Caco-2 (cell line): Measurements from ENCODE around the gene EXOC1L. TPM values are rescaled to one million over a fixed set of nuclear protein-coding genes. Genes with fewer than 3 reads are reported as not detected.

Source experiments
- BruUV-seq: library from RNA; stranded (reverse); fragments of 400-500 nt; replicated peaks from 2 replicates; lab custom pipeline; 2021; lab: Mats Ljungman, UMichigan
- CTCF ChIA-PET: fragments of 300-600 bp; sonication (Branson Sonifier 250); formaldehyde crosslinking; loops from one replicate; lab custom pipeline; 2022; ENCODE audit warnings: antibody characterized with exemption; lab: Charles Lee
- POLR2A ChIA-PET: fragments of 300-600 bp; sonication (Branson Sonifier 250); formaldehyde crosslinking; loops from one replicate; lab custom pipeline; 2022; ENCODE audit warnings: antibody characterized with exemption; lab: Charles Lee
- DNase-seq, 2 experiments: peaks; one replicate each; pipeline versions ENCODE4 v3.0.0 to v3.0.0-alpha.2; 2020 to 2022
- H3K27me3 ChIP-seq: replicated peaks from 2 replicates; pipeline ENCODE4 v1.6.0; 2011; ENCODE audit warnings: low read length; ENCODE audit not compliant: control insufficient read depth, insufficient read depth
- H3K36me3 ChIP-seq: 2 replicates; pipeline ENCODE4 v1.5.1; 2011; ENCODE audit warnings: low read length; ENCODE audit not compliant: control insufficient read depth, insufficient read depth
- H3K4me1 ChIP-seq: fragments of 250-450 bp; sonication (Bioruptor Pico); 2 replicates; pipeline ENCODE4 v1.5.1; 2020; ENCODE audit warnings: mild to moderate bottlenecking
- H3K4me3 ChIP-seq: 2 replicates; pipeline ENCODE4 v1.5.1; 2011; ENCODE audit warnings: low read depth, mild to moderate bottlenecking, control low read depth, low read length
- H3K9me3 ChIP-seq: fragments of 250-450 bp; sonication (Bioruptor Pico); 2 replicates; pipeline ENCODE4 v1.5.1; 2020; ENCODE audit warnings: mild to moderate bottlenecking, moderate library complexity
- H3K27ac Mint-ChIP-seq: one replicate; pipeline ENCODE4 v1.8.0; 2022; ENCODE audit warnings: mixed read lengths; ENCODE audit not compliant: unreplicated experiment
- H3K27me3 Mint-ChIP-seq: one replicate; pipeline ENCODE4 v1.8.0; 2022; ENCODE audit warnings: mixed read lengths; ENCODE audit not compliant: insufficient read depth, unreplicated experiment
- H3K36me3 Mint-ChIP-seq: one replicate; pipeline ENCODE4 v1.8.0; 2022; ENCODE audit warnings: mild to moderate bottlenecking, mixed read lengths; ENCODE audit not compliant: insufficient read depth, unreplicated experiment
- H3K4me1 Mint-ChIP-seq: one replicate; pipeline ENCODE4 v1.8.0; 2022; ENCODE audit warnings: low read depth, mixed read lengths; ENCODE audit not compliant: unreplicated experiment
- H3K4me3 Mint-ChIP-seq: one replicate; pipeline ENCODE4 v1.8.0; 2022; ENCODE audit warnings: mild to moderate bottlenecking, moderate library complexity, mixed read lengths; ENCODE audit not compliant: unreplicated experiment
- H3K9me3 Mint-ChIP-seq: one replicate; pipeline ENCODE4 v1.8.0; 2022; ENCODE audit warnings: mixed read lengths; ENCODE audit not compliant: unreplicated experiment
- intact Hi-C: fragments of 100-400 bp; cut with micrococcal nuclease; formaldehyde crosslinking; loops from one replicate; pipeline ENCODE4 v1.10.0; 2022; ENCODE audit not compliant: unreplicated experiment
- total RNA-seq: library from RNA; stranded (reverse); gene quantifications from 2 replicates; pipeline ENCODE4 v1.2.3, GENCODE V29; 2022
- TF ChIP-seq, protein P1 (sequence below), 2 experiments: fragments of 200-600 bp in 1 of 2; IDR thresholded peaks; 1 replicate in 1 of 2; 2 replicates in 1 of 2; pipeline versions ENCODE4 v1.5.1 to v1.8.0; 2011 to 2022; ENCODE audit warnings: antibody characterized with exemption in 1 of 2, control low read depth in 1 of 2, inconsistent platforms in 1 of 2, low read depth in 1 of 2, low read length in 1 of 2, mild to moderate bottlenecking in 1 of 2, moderate library complexity in 1 of 2; ENCODE audit not compliant: insufficient read depth in 1 of 2, severe bottlenecking in 1 of 2, unreplicated experiment in 1 of 2

EXOC1L gene
- total RNA-seq, 1 experiment from 2014 or later: not detected

DNA sequence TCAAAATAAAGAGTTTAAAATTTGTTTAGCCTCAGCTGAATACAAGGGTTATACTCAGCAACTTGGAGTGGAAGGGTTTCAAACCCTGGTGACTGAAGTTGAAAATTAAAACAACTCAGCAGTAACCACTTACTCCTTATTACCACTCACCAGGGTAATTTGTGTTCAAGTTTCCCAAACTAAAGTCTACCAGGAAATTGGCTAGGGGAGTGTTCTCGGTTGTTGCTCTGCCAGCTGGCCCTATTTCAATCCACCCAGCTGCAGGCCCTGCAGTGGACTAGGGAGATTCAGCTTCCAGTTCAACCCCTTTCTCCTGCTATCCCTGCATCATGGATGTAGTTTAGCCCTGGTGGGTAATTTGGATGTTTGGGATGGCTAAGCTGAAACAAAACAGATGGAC, 37.8 kb upstream of the EXOC1L start:
- no peaks in the 10 kb centered on the region for H3K36me3 Mint-ChIP-seq
- CTCF ChIA-PET: no interaction called here
- intact Hi-C loops: no loop called here

DNA sequence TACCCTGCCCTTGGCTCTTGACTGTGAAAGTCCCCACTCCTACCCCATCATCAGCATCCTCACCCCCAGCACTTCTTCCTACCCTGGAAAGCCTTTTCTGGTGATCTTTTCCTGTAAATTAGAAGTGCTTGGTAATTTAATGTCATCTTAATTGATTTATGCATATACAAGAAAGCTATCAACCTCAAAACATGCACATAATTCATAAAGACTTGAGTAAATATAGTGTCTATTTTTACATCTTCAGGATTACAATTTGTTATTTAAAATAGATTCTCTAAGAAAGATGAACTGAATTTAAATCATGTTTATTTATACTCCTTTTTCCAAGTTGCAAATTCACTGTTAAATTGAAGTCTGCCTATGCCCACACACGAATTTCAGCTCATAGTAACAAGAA, 36.0 kb upstream of the EXOC1L start:
- no TSS peak for BruUV-seq
- ChIA-PET POLR2A (no interaction called here), CTCF (no interaction called here)
- Histone ChIP-seq H3K27me3 (no peaks in the 10 kb centered on the region), H3K4me1 (no peaks in the 10 kb centered on the region), H3K36me3 (no peaks in the 10 kb centered on the region), H3K4me3 (no peak overlapping the region), H3K9me3 (no peaks in the 10 kb centered on the region)
- TF ChIP-seq, protein P1, sequence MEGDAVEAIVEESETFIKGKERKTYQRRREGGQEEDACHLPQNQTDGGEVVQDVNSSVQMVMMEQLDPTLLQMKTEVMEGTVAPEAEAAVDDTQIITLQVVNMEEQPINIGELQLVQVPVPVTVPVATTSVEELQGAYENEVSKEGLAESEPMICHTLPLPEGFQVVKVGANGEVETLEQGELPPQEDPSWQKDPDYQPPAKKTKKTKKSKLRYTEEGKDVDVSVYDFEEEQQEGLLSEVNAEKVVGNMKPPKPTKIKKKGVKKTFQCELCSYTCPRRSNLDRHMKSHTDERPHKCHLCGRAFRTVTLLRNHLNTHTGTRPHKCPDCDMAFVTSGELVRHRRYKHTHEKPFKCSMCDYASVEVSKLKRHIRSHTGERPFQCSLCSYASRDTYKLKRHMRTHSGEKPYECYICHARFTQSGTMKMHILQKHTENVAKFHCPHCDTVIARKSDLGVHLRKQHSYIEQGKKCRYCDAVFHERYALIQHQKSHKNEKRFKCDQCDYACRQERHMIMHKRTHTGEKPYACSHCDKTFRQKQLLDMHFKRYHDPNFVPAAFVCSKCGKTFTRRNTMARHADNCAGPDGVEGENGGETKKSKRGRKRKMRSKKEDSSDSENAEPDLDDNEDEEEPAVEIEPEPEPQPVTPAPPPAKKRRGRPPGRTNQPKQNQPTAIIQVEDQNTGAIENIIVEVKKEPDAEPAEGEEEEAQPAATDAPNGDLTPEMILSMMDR (IDR thresholded peaks at IDR 0.05; ENCODE audit: insufficient read depth in 1 of 2, low read depth in 1 of 2, low read length in 1 of 2, severe bottlenecking in 1 of 2, unreplicated experiment in 1 of 2): no peak
- Mint-ChIP-seq H3K27ac (no peak overlapping the region), H3K36me3 (no peaks in the 10 kb centered on the region), H3K4me1 (no peaks in the 10 kb centered on the region), H3K9me3 (no peaks in the 10 kb centered on the region), H3K27me3 (peaks cover 3% of the 10 kb centered on the region), H3K4me3 (no peak overlapping the region)
- intact Hi-C loops: no loop called here
- no peak for DNase-seq

More for the DNA sequence above, 37.8 kb upstream of the EXOC1L start:
- POLR2A ChIA-PET: no interaction called here
- Histone ChIP-seq H3K27me3 (no peaks in the 10 kb centered on the region), H3K36me3 (no peaks in the 10 kb centered on the region), H3K4me3 (no peak overlapping the region), H3K9me3 (no peaks in the 10 kb centered on the region), H3K4me1 (no peaks in the 10 kb centered on the region)
- TF ChIP-seq, protein P1 (IDR thresholded peaks at IDR 0.05; ENCODE audit: insufficient read depth in 1 of 2, low read depth in 1 of 2, low read length in 1 of 2, severe bottlenecking in 1 of 2, unreplicated experiment in 1 of 2): no peak
- Mint-ChIP-seq H3K9me3 (peaks cover 8% of the 10 kb centered on the region), H3K27me3 (peaks cover 3% of the 10 kb centered on the region), H3K4me3 (no peak overlapping the region), H3K4me1 (no peaks in the 10 kb centered on the region), H3K27ac (no peak overlapping the region)
- BruUV-seq: no TSS peak
- no peak for DNase-seq

DNA sequence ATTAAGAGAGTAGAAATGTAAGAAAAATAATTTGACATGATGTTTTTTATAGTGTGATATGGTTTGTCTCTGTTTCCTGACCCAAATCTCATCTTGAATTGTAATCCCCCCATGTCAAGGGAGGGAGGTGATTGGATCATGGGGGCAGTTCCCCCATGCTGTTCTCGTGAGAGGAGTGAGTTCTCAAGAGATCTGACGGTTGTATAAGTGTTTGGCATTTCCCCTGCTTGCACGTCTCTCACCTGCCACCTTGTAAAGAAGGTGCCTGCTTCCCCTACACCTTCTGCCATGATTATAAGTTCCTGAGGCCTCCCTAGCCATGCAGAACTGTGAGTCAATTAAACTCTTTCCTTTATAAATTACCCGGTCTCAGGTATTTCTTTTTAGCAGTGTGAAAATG, 34.8 kb upstream of the EXOC1L start:
- Mint-ChIP-seq H3K27ac (no peak overlapping the region), H3K4me3 (no peak overlapping the region), H3K4me1 (no peaks in the 10 kb centered on the region), H3K9me3 (no peaks in the 10 kb centered on the region), H3K27me3 (peaks cover 6% of the 10 kb centered on the region), H3K36me3 (no peaks in the 10 kb centered on the region)
- Histone ChIP-seq H3K27me3 (no peaks in the 10 kb centered on the region), H3K4me3 (no peak overlapping the region), H3K36me3 (no peaks in the 10 kb centered on the region), H3K4me1 (no peaks in the 10 kb centered on the region), H3K9me3 (no peaks in the 10 kb centered on the region)
- no peak for DNase-seq
- POLR2A ChIA-PET: no interaction called here
- intact Hi-C loops: no loop called here
- no TSS peak for BruUV-seq
- CTCF ChIA-PET: no interaction called here
- TF ChIP-seq, protein P1 (IDR thresholded peaks at IDR 0.05; ENCODE audit: insufficient read depth in 1 of 2, low read depth in 1 of 2, low read length in 1 of 2, severe bottlenecking in 1 of 2, unreplicated experiment in 1 of 2): no peak
